HG02840 (cell line): ENCODE measurements around the gene SCP2.

Source experiments
- ATAC-seq: cut with Tn5 transposase; IDR thresholded peaks from one replicate; pipeline ENCODE4 v1.9.1; 2021; ENCODE audit warnings: mild to moderate bottlenecking, moderate library complexity, moderate number of reproducible peaks; ENCODE audit not compliant: unreplicated experiment, low FRiP score

The SCP2 gene

GRCh38 chr1:52927212-52928014 is at the start of gene SCP2:
Gene SCP2 (plus strand): TSS chr1:52927276. CDS start chr1:52927397, 121 bp downstream.
- ATAC-seq = no peak

GRCh38 chr1:52877554-52877953 is 49.5 kb upstream of the SCP2 start:
- no peak for ATAC-seq

- ATAC-seq = no peak
These were observed 46.9 kb upstream of the SCP2 start for GRCh38 chr1:52880206-52880605.

GRCh38 chr1:52887483-52887882 is 39.6 kb upstream of the SCP2 start:
- ATAC-seq = no peak

GRCh38 chr1:52892424-52893215 is 34.5 kb upstream of the SCP2 start:
- no peak for ATAC-seq

- no peak for ATAC-seq
These were observed 27.6 kb upstream of the SCP2 start for GRCh38 chr1:52899445-52899894.

GRCh38 chr1:52900402-52900801 is 26.7 kb upstream of the SCP2 start:
- no peak for ATAC-seq

GRCh38 chr1:52901384-52901783 is 25.7 kb upstream of the SCP2 start:
- no peak for ATAC-seq

GRCh38 chr1:52904208-52904926 is 22.7 kb upstream of the SCP2 start:
- ATAC-seq = no peak

- ATAC-seq = no peak
These were observed 22.0 kb upstream of the SCP2 start for GRCh38 chr1:52904927-52905698.

GRCh38 chr1:52906135-52906603 is 20.9 kb upstream of the SCP2 start:
- no peak for ATAC-seq

- no peak for ATAC-seq
These were observed 19.8 kb upstream of the SCP2 start for GRCh38 chr1:52907068-52907811.

- ATAC-seq = no peak
These were observed 19.3 kb upstream of the SCP2 start for GRCh38 chr1:52907812-52908153.

GRCh38 chr1:52911541-52911940 is 15.5 kb upstream of the SCP2 start:
- ATAC-seq = no peak

- ATAC-seq = no peak
These were observed 14.1 kb upstream of the SCP2 start for GRCh38 chr1:52913014-52913413.

GRCh38 chr1:52913537-52913936 is 13.5 kb upstream of the SCP2 start:
- no peak for ATAC-seq

GRCh38 chr1:52914463-52914862 is 12.6 kb upstream of the SCP2 start:
- ATAC-seq = no peak

GRCh38 chr1:52915211-52915854 is 11.7 kb upstream of the SCP2 start:
- no peak for ATAC-seq

- ATAC-seq = no peak
These were observed 11.2 kb upstream of the SCP2 start for GRCh38 chr1:52915855-52916220.
